HG03039 (cell line): ENCODE data around the gene NEB.
"Not testable (repeated sequence)": the region's sequence is repeated elsewhere in the genome, so short reads cannot be mapped to it uniquely, and the experiment has no call there.

Experiments used
- ATAC-seq: cut with Tn5 transposase; IDR thresholded peaks from one replicate; pipeline ENCODE4 v1.9.1; 2021; ENCODE audit warnings: mild to moderate bottlenecking, moderate library complexity; ENCODE audit not compliant: unreplicated experiment

NEB gene

GRCh38 chr2:151655663-151656398, 78.4 kb downstream of the NEB start:
- no peak for ATAC-seq

GRCh38 chr2:151654891-151655290, 79.4 kb downstream of the NEB start:
- ATAC-seq: no peak

DNA sequence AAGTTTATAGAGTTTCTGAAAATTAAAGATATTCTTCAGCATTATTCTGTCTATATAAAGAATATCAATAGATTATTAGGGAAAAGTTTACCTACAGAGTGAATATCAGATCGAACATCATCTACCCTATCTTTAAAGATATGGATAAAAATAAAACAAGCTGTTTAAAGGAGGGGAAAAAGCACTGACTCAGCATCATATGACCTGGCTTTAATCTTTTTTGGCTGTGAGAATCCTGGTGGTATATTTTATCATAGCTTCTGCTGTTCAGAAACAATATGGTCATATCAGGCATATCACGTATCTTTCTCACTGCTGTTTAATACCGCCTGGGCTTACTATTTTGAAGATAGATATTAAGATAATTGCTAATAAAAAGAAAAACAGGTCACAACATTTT, 80.2 kb downstream of the NEB start:
- ATAC-seq: no peak

DNA sequence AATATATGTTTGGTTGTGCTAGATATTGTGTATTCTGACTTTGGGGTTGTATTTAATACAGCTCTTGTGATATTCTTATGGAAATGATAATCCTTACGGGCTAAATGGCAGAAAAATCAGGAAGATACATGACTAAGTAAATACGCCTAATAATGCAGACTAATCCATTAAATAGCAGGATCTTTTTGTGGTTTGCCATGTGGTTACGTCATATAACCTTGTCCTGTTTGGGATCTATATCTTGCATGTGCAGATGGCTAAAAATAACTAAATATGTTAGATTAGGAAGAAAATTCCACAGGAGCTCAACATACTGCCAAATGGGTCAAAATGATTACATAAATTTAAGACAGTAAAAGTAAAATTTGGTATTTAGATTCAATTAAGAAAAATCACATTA, 83.0 kb downstream of the NEB start:
- no peak for ATAC-seq

- ATAC-seq: no peak
These were observed 83.8 kb downstream of the NEB start for GRCh38 chr2:151650456-151650855.

DNA sequence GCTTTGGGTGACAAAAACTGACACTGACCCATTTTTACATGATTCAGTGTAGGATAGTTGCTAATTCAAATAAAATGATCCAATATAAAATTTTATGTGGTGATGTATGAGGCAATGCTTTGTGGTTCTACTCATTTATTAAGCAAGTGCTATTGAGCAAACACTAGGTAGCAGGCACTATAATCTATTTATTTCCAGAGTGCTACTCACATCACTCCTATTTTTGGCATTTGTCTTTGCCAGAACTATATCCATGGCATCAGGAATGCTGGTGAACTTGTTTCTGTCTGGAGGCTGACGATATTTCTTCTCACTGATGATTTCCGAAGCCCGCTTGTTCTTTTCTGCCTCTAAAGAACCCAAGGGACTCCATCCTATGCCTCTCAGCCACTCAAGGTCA, 84.3 kb downstream of the NEB start:
- ATAC-seq: no peak

GRCh38 chr2:151649400-151649799, 84.9 kb downstream of the NEB start:
- no peak for ATAC-seq

GRCh38 chr2:151646512-151646911, 87.8 kb downstream of the NEB start:
- ATAC-seq: not testable (repeated sequence)

- no peak for ATAC-seq
These were observed 89.7 kb downstream of the NEB start for GRCh38 chr2:151644580-151644979.

DNA sequence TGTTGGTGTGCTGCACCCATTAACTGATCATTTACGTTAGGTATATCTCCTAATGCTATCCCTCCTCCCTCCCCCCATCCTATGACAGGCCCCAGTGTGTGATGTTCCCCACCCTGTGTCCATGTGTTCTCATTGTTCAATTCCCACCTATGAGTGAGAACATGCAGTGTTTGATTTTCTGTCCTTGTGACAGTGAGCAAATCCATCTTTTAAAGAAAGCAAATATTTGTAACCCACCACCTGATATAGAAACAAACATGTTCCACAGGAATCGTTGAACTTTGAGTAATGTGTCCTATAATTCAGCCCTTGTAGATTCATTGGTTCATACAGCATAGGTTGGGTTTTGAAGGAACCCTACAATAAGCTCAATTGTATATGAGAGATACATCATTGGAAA, 92.4 kb downstream of the NEB start:
- not testable (repeated sequence) for ATAC-seq

GRCh38 chr2:151640087-151640486, 94.2 kb downstream of the NEB start:
- ATAC-seq: no peak

GRCh38 chr2:151638990-151639389, 95.3 kb downstream of the NEB start:
- ATAC-seq: no peak

GRCh38 chr2:151638191-151638933, 95.9 kb downstream of the NEB start:
- ATAC-seq: no peak

- ATAC-seq: peak; percentile 56
These were observed 97.0 kb downstream of the NEB start for GRCh38 chr2:151637271-151637781.

- ATAC-seq: no peak
These were observed 99.4 kb downstream of the NEB start for GRCh38 chr2:151634736-151635467.

DNA sequence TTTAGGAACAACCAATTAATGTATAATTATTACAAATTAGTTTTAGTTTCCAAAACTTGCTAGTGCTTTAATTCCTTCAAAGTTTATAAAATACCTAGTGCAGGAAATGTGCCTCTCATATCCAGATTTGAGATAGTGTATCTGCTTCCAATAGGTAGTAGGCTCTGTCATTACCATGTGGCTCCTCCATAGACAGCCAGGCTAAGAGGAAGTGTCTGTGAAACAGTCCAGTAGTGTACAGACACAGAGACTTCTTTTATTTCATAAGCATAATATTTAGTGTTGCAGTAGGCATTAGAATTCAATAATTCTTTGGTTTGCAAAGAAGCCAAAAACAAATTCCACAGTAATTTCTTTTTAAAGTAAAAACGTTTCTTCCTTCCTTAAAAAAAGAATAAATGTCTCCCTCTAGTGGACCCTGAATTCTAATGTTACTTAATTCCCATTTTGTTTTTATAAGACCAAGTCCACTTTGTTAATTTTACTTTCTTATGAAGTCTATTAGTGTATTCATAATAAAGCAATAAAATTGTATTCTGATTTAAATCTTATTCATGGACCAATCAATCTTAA, 101.2 kb downstream of the NEB start:
- no peak for ATAC-seq

- ATAC-seq: no peak
These were observed 103.9 kb downstream of the NEB start for GRCh38 chr2:151630372-151630771.

DNA sequence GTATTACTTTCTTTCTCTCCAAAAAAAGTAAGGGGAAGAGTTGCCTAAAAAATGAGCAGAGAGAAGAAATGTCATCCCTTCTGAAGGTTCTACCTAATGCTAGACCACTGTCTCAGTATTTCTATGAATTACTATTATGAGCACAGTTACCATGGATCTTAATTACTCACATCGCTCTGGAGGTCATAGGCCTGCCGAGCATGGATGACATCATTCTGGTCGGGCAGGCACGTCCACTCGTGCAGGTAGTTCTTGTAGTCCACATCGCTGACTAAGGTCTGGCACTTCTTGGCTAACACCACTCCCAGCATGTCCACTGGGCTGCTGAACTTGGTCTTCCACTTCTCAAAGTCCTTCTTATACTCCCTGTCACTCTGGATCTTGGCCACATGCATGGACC, 106.9 kb downstream of the NEB start:
- ATAC-seq: no peak

DNA sequence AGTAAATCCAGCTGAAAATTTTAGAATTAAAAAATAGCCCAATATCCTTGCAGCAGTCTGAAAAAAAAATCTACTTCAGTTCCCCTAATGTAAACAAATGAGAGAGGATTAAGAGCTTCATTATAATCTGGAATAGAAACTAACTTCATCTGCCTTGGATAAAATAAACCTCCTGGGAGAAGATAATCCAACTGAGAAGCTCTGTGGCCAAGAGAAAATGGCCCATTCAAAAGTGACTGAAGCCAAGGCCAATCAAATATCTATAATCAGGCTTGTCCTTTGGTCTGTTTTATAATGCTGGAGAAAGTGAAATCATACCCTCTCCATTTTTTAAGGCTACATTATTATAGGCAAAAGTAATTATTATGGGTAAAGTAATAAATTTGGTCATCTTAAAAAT, 110.0 kb downstream of the NEB start:
- no peak for ATAC-seq

- no peak for ATAC-seq
These were observed 110.6 kb downstream of the NEB start for GRCh38 chr2:151623631-151624030.

DNA sequence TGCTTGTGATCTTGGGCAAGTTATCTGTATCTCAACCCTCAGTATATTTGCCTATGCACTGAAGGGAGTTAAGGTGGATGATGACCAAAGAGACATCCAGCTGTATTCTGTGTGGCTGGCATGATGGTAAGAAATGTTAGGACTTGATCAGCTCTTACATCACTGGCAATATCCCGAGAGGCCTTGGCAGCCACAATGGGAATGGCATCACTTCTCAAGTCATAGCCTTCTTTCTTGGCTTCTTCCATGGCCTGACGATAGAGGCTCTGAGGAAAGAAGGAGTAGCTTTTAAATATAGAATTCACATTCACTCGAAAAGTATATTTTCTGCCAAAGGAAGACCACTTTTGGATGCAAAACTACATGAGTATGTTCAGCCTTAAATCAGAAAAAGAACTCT, 113.5 kb downstream of the NEB start:
- no peak for ATAC-seq
